ENCODE measurements around the gene CTDP1.

DNA sequence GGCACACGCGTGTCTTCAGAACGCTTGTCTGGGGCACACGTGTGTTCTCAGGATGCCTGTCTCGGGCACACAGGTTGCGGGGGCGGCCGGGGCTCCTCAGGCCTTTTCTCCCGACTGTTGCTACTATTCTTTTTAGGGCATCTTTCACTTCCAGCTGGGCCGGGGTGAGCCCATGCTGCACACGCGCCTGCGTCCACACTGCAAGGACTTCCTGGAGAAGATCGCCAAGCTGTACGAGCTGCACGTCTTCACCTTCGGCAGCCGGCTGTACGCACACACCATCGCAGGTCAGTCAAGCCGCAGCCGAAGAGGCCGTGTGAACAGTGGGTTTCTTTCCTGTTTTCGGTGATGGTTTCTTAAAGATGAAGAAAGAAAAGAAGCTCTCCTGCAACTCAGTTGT, 25.0 kb downstream of the CTDP1 start:
- TF ChIP-seq GABPA (IDR thresholded peaks at IDR 0.05 in 1 of 2, conservative IDR thresholded peaks at IDR 0.05 in 1 of 2) (no peak), FOXA1 (IDR thresholded peaks at IDR 0.05) (no peak), YY1 (IDR thresholded peaks at IDR 0.05) (no peak), SP1 (IDR thresholded peaks at IDR 0.05) (no peak), TAF1 (conservative IDR thresholded peaks at IDR 0.05) (no peak)
- TF ChIP-seq, protein P1, sequence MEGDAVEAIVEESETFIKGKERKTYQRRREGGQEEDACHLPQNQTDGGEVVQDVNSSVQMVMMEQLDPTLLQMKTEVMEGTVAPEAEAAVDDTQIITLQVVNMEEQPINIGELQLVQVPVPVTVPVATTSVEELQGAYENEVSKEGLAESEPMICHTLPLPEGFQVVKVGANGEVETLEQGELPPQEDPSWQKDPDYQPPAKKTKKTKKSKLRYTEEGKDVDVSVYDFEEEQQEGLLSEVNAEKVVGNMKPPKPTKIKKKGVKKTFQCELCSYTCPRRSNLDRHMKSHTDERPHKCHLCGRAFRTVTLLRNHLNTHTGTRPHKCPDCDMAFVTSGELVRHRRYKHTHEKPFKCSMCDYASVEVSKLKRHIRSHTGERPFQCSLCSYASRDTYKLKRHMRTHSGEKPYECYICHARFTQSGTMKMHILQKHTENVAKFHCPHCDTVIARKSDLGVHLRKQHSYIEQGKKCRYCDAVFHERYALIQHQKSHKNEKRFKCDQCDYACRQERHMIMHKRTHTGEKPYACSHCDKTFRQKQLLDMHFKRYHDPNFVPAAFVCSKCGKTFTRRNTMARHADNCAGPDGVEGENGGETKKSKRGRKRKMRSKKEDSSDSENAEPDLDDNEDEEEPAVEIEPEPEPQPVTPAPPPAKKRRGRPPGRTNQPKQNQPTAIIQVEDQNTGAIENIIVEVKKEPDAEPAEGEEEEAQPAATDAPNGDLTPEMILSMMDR (IDR thresholded peaks at IDR 0.05; ENCODE audit: low read depth, low read length, missing input control) = no peak
- TF ChIP-seq, protein P2, sequence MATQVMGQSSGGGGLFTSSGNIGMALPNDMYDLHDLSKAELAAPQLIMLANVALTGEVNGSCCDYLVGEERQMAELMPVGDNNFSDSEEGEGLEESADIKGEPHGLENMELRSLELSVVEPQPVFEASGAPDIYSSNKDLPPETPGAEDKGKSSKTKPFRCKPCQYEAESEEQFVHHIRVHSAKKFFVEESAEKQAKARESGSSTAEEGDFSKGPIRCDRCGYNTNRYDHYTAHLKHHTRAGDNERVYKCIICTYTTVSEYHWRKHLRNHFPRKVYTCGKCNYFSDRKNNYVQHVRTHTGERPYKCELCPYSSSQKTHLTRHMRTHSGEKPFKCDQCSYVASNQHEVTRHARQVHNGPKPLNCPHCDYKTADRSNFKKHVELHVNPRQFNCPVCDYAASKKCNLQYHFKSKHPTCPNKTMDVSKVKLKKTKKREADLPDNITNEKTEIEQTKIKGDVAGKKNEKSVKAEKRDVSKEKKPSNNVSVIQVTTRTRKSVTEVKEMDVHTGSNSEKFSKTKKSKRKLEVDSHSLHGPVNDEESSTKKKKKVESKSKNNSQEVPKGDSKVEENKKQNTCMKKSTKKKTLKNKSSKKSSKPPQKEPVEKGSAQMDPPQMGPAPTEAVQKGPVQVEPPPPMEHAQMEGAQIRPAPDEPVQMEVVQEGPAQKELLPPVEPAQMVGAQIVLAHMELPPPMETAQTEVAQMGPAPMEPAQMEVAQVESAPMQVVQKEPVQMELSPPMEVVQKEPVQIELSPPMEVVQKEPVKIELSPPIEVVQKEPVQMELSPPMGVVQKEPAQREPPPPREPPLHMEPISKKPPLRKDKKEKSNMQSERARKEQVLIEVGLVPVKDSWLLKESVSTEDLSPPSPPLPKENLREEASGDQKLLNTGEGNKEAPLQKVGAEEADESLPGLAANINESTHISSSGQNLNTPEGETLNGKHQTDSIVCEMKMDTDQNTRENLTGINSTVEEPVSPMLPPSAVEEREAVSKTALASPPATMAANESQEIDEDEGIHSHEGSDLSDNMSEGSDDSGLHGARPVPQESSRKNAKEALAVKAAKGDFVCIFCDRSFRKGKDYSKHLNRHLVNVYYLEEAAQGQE (IDR thresholded peaks at IDR 0.05) = no peak
- TF ChIP-seq, protein P3, sequence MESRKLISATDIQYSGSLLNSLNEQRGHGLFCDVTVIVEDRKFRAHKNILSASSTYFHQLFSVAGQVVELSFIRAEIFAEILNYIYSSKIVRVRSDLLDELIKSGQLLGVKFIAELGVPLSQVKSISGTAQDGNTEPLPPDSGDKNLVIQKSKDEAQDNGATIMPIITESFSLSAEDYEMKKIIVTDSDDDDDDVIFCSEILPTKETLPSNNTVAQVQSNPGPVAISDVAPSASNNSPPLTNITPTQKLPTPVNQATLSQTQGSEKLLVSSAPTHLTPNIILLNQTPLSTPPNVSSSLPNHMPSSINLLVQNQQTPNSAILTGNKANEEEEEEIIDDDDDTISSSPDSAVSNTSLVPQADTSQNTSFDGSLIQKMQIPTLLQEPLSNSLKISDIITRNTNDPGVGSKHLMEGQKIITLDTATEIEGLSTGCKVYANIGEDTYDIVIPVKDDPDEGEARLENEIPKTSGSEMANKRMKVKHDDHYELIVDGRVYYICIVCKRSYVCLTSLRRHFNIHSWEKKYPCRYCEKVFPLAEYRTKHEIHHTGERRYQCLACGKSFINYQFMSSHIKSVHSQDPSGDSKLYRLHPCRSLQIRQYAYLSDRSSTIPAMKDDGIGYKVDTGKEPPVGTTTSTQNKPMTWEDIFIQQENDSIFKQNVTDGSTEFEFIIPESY (IDR thresholded peaks at IDR 0.05) = no peak

All from liver (tissue), 3 donors.